OCI-LY3 (cell line): ENCODE data around the gene TCAIM.

Experiments used
- EZH2phosphoT487 ChIP-seq: fragments of 200-600 bp; shearing (Covaris generic); IDR thresholded peaks from 2 replicates; pipeline ENCODE4 v1.6.1; 2018; ENCODE audit warnings: antibody characterized with exemption, mixed run types, low read depth
- TF ChIP-seq, protein P1 (sequence below): fragments of 200-600, 300-600 bp; sonication (generic); IDR thresholded peaks from 2 replicates; pipeline ENCODE4 v1.5.1; 2014; ENCODE audit warnings: antibody characterized with exemption, low read length, low read depth

DNA sequence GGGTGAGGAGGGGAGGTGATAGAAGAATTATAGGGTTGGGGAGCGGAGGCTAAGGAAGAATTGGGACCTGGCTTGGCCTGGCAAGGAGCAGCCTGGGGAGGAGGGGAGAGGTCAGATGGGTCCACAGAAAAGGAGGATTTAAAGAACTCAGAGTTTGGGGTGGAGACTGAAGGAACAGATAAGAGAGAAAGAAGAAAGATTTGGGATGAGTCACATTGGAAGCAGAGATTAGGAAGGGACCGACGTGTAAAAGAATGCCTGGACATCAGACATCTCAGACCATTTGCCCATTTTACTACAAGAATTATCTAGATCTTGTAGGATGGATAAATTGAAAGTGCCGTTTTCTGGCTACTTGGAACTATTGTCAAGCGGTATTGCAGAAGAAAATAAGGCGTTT is 10.4 kb downstream of the TCAIM start:
- TF ChIP-seq, protein P1, sequence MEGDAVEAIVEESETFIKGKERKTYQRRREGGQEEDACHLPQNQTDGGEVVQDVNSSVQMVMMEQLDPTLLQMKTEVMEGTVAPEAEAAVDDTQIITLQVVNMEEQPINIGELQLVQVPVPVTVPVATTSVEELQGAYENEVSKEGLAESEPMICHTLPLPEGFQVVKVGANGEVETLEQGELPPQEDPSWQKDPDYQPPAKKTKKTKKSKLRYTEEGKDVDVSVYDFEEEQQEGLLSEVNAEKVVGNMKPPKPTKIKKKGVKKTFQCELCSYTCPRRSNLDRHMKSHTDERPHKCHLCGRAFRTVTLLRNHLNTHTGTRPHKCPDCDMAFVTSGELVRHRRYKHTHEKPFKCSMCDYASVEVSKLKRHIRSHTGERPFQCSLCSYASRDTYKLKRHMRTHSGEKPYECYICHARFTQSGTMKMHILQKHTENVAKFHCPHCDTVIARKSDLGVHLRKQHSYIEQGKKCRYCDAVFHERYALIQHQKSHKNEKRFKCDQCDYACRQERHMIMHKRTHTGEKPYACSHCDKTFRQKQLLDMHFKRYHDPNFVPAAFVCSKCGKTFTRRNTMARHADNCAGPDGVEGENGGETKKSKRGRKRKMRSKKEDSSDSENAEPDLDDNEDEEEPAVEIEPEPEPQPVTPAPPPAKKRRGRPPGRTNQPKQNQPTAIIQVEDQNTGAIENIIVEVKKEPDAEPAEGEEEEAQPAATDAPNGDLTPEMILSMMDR, result no peak
- no peak for TF ChIP-seq EZH2phosphoT487
